ENCODE measurements around the gene TRAPPC5.

The TRAPPC5 gene

DNA sequence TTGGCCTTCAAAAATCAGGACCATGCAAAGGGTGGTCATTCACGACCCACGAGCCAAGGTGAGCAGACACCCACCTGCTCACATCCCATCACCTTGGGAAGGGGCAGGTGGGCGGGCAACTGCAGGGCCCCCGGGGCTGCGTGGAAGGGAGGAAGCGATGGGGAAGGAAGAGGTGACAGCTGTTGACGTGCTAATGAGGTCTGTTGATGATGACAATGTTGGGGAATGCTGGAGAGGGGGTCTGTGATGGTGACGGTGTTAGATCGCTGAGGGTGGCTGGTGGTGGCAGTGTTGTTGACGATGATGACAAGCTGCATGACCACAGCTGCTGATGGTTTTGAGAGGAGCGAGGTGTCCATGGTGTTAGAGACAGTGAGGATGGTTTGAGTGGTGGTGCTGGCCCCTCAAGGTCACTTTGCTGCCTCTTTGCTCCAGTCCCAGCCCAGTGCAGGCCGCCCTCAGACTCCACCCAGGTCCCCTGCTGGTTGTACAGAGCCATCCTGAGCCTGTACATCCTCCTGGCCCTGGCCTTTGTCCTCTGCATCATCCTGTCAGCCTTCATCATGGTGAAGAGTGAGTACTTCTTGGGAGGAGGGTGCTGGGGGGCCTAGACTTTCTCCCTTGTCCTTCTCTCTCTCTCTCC lies 2.8 kb upstream of the TRAPPC5 start:
- no peak for DNase-seq

DNA sequence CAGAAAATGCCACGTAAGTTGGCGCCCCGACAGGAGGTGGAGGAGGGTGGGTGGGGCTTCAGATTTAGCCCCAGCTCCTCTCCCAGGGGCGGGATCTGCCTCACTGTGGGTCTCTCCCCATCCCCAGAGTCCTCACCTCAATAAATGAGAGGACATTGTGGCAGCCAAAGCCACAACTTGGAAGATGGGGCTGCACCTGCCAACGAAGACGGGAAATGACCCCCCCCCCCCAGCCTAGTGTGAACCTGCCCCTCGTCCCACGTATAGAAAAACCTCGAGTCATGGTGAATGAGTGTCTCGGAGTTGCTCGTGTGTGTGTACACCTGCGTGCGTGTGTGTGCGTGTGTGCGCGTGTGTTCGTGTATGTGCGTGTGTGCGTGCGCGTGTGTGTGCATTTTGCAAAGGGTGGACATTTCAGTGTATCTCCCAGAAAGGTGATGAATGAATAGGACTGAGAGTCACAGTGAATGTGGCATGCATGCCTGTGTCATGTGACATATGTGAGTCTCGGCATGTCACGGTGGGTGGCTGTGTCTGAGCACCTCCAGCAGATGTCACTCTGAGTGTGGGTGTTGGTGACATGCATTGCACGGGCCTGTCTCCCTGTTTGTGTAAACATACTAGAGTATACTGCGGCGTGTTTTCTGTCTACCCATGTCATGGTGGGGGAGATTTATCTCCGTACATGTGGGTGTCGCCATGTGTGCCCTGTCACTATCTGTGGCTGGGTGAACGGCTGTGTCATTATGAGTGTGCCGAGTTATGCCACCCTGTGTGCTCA lies 1.5 kb upstream of the TRAPPC5 start:
- peak; percentile 46 for DNase-seq

DNA sequence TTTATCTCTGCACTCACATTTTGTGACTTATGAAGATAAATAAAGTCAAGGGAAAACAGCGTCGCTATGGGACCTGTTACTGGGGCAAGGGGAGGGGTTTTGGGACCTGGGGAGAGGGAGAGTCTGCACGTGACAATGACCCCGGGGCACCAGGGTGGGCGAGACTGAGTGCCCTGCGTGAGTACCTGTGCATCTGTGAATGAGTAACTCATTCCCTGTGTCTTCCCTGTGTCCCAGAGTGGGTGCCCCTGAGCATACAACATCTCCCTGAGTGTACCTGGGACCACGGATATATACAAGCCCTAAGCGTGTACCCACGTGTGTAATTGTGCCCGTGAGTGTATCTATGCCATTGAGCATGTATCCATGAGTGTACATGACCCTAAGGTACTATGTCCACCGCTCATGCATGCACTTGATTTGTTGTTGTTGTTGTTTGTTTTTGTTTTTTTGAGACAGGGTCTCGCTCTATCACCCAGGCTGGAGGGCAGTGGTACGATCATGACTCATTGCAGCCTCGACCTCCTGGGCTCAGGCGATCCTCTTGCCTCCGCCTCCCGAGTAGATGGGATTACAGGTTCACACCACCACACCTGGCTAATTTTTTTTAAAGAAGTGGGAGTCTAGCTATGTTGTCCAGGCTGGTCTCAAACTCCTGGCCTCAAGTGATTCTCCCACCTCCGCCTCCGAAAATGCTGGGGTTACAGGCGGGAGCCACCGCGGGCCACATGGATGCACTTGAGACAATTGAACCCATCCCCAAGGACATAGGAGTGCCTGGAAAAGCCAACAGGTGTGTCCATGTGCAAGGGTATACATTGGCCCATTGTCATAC lies 645 bp upstream of the TRAPPC5 start:
- DNase-seq = no peak

DNA sequence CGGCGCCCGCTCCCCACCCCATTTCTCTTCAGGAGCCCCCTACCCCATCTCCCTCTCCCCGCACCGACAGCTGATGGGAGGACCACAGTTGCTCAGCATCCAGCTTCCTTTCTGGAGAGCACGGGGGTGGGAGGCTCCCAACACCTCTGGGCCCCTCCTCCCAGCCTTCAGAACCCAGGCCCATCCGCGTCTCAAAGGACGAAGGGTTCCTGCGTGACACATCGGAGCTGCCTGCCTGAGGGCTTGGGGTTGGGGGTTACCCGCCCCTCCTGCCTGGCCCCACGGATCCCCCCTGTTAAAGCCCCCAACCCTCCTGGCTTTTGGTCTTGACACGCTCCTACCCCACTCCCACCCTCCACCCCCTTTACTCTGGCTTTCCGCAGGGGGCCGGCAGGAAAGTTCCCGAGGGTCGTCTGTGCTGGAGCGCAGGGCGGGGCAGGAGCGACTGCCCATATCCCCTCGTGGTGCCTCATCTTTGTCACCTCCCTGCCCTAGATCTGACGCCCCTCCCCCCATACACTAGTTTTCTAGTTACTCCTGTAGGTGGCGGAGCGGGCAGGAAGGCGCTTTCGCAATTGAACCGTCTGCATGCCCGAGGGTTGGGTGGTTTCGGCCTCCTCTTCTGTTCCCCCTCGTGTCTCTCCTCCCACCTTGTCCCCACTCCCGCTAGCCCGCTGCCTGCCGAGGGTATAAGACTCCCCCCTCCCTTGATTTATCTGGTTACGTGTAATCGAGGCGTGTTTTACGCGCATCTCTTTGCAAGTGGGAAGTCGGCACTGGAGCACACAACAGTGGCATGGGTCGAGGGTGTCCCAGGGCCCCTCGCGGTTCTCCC lies 924 bp downstream of the TRAPPC5 start:
- DNase-seq = no peak

DNA sequence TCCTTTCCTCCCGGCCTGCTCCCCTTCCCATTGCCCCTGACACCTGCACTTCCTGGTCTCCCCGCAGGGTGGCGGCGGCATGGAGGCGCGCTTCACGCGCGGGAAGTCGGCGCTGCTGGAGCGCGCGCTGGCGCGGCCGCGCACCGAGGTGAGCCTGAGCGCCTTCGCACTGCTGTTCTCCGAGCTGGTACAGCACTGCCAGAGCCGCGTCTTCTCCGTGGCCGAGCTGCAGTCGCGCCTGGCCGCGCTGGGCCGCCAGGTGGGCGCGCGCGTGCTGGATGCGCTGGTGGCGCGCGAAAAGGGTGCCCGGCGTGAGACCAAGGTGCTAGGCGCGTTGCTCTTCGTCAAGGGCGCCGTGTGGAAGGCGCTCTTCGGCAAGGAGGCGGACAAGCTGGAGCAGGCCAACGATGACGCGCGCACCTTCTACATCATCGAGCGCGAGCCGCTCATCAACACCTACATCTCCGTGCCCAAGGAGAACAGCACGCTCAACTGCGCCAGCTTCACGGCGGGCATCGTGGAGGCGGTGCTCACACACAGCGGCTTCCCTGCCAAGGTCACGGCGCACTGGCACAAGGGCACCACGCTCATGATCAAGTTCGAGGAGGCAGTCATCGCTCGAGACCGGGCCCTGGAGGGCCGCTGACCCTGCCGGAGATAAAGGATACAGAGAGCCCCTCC lies 1.7 kb downstream of the TRAPPC5 start:
- DNase-seq = no peak

DNA sequence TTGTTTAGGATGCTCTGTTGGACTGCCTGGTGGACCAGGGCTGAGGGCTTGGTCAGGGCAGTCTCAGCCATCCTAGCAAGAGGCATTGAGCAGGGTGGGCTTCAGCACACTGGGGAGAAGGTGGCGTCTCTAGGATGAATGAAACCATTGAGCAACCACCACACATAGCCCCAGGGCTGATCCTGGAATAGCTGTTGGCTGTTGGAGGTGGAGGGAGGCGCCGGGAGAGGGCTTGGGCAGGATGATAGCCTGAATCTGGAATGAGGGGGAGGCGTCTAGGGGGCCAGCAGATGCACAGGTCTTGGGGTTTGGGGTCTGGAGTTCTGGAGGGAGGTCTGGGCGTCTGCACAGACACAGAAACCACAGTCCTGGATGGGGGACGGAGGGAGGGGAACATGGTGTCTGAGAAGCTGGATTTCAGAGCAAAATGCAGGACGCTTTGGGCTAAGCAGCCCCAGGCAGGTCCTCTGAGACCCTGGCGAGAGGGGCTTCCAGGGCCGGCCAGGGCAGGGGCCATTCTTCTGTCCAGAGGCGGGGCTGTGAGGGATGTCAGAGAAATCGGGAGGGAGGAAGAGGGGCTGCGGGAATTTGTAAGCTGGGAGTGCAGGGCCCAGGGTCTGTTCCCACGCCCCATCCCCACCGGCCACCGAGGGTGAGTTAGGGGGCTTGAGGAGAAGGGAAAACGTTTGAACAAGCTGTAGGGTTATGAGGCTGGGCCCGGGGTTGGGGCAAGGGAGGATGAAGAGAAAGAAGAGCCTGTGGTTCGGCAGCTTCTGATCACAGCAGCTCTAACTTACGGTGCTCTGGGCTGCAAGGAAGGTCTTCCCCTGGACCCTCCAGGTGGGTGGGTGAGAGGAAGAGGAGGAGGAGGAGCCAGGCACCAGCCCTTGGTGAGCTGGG lies 5.2 kb downstream of the TRAPPC5 start:
- no peak for DNase-seq

DNA sequence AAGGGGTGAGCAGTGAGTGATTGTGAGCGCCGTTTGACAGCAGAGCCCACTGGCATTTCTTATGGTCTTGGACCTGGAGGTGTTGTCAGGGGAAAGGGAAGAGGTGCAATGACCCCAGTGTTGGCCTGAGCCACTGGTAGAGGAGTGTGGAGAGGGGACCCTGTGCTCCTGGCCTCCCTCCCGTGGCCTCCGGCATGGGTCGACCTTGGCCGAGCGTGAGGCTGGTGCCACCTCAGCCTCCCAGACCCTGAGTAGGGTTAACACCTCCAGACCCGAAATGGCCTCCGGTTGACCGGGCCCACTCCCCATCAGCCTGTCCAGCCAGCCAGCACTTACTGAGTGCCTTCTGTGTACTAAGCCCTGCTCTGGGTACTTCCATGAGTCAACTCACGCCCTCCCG lies 6.5 kb downstream of the TRAPPC5 start:
- DNase-seq = no peak

DNA sequence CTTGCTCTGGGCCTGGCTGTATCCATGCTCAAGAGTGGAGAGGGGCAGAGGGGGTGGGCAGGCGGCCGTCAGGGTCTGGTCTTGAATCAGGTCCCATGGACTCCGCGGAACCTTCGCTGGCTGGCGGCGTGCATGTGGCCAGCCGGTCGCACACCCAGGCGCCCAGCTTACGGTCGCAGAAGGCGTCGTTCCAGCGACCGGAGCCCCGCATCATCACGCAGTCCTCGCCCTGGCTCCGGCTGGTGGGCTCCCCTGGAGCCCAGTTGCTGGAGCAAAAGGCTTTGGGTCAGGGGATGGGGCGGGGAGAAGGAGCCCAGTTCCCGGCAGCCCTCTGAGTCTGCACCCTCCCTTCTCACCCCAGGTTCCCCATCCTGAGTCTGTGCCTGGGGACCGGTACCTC lies 8.5 kb downstream of the TRAPPC5 start:
- DNase-seq = no peak

DNA sequence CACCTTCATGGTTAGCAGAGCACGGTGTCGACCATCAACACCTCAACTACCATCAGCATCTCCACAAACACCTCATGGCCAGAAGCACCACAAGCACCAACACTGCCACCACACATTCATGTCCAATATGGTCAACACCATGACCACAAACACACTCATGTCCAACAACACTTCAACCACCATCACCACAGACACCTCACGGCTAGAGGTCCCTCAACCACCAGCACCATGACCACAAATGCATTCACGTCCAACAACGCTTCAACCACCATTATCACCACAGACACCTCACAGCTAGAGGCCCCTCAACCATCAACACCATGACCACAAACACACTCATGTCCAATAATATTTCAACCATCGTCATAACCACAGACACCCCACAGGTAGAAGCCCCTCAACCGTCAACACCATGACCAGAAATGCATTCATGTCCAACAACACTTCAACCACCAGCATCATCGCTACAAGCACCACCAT lies 10.2 kb downstream of the TRAPPC5 start:
- no peak for DNase-seq

DNA sequence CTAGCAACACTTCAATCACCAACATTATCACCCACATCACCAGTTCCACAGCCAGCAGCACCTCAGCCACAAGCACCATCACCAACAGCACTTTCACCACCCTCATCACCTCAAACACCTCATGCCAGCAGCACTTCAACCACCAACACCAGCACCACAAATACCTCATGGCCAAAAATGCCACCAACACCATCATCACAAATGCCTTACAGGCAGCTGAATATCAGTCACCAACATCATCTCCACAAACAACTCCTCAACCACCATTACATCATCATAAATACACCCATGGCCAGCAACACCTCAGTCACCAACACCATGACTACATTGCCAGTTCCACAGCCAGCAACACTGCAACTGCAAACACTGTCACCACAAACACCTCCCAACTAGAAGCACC lies 10.9 kb downstream of the TRAPPC5 start:
- no peak for DNase-seq

DNA sequence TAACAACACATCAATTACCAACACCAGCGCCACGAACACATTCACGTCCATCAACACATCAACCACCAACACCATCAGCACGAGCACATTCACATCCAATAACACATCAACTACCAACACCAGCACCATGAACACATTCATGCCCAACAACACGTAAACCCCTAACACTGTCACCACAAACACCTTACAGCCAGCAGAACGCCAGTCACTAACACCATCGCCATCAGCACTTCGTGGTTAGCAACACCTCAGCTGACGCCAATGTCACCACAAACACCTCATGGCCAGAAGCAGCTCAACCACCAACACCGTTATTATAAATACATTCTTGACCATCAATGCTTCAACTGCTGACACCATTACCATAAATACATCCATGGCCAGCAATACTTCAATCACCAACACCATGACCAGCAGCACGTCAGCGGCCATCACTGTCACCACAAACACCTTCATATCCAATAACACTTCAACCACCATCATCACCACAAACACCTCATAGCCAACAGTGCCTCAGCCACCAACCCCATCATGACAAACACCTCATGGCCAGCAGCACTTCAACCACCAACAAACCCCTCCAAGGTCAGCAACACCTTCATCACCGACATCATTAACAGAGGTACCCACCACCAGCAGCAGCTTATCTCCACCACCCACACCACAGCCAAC lies 11.9 kb downstream of the TRAPPC5 start:
- DNase-seq = no peak

DNA sequence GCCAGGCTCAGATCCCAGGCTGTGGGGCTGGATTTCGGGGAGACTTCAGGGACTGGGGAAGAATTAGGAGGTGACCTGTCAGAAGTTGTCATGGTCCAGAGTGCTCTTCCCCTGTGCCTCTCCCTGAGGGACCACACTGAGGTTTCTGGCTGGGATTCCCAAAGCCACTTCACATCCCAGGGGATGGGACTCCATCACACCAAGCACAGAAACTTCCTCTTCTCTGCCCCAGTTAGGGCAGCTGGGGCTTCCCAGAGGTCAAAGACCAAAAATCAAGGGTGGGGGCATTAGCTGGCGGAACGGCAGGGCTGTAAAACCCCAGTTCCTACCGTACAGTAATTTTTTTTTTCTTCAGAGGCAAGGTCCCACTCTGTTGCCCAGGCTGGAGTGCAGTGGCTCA lies 13.9 kb downstream of the TRAPPC5 start:
- no peak for DNase-seq

DNA sequence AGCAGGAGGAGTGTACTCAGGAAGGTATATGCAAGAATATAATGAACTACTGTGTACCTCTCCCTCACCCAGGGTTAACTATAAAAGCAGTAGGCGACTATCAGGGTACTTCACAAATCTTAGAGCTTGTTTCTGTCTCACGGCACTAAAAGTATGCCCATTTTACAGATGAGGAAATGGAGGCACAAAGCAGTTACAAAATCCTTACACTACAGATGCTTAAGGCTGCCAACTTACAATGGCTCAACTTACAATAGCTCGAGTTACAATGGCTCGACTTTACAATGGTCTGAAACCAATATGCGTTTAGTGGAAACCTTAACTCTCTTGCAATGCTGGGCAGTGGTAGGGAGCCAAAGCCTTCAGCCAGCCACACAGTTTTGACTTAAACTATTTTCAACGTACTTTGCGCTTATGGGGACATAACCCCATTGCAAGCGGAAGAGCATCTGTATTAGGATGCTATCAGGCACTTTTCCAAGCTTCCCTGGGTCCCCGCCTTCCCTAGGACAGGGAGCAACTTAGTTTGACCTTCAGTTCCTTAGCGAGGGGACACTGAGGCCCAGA lies 17.2 kb downstream of the TRAPPC5 start:
- no peak for DNase-seq

DNA sequence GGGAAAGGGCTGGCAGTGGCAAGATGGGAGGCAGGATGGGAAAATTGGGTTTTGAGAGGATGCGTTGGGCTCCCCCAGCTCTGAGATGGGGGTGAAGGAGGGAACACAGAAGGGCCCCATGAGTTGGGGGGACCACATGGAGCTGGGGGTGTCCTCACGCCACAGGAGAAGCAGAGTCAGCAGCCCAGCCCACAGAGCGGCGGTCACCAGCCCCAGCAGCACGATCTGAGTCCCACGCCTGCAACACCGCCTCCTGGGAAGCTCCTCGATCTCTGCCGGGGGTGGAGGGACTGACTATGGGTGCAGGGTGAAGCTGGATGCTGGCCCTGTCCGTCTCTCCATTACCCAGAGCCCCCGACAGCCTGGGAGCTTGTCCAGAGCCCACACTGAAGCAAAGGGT lies 17.9 kb downstream of the TRAPPC5 start:
- no peak for DNase-seq

DNA sequence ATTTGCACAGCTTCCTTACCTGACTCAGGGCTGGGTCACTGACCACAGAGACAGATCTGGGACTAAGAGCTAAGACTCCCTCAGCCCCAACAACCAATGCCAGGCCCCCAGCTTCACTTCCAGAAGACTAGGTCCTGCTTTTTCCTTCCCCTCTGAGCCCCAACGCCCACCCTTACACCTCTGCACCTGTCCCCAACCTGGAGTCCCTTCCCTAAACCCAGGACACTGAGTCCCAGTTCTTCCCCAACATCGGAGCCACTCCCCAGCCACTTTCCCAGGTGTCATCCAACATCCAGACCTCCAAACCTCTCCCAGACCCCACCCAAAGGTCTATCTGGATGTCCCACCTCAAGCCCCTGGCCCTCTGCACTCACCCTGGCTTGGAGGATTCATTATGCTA lies 18.4 kb downstream of the TRAPPC5 start:
- DNase-seq = no peak

DNA sequence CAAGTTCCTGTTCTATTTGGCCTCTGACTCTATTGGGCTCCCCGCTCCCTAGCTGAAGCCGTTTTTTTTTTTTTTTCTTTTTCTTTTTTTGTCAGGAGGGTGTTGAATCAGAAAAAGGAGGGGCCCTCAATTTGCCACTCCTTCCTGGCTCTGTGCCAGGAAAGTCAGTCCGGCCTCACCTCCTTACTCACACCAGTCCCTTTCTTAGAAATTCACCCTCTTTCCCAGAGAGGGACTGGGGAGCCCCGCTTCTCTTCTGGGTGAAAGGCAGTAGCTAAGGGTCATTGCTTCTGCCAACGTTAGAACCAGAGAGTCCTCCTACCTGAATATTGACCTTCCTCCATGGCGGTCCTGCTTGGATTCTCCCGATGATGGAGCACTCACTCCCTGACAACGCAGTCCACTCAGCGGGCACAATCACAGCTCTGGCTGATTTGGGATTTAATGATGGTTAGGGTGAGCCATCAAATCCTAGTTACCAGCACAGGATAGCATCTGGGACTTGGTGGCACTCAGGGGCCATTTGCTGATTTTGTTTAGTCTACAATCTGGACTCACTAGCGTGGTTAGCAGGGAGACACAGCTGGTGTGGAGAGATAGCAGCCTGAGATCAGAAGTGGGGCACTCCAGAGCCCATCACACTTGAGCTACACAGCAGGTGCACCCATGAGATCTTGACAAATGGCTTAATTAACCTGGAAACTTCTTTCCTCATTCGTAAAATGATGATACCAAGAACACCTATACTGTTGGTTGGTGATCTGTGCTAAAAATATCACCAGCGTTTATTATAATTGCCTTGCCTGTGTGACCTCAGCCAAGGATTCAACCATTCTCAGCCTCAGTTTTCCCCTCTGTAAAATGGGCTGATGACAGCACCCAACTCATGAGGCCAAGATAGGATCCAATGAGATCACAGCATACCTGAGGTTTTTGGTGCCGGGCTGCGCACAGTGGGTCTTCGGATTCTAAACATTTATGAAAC lies 19.1 kb downstream of the TRAPPC5 start:
- DNase-seq = no peak

DNA sequence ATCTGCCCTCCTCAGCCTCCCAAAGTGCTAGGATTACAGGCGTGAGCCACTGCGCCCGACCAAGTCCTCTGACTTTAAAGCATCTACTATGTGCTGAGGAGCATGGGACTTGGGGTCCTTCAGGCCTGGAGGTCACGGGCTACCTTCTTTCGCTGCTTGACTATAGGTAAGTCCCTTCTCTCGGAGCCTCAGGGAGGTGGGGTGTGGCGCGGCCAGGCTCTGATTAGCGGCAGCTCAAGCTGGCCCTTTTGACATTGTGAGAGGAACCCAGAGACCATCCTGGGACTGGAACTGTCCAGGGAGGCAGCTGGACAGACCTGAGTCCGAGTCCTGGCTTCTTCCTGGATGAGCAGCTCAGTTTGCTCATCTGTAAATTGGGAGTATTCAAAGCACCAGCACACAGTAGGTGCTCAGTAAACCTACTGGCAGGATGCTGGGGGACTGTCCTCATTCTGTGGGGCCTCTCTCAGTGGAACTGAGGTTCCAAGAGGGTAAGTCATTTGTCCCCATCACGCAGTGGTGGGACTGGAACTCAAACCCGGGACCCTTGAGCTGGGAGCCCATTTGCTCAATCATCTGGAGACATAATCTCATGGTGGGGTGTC lies 20.5 kb downstream of the TRAPPC5 start:
- DNase-seq = no peak

Measured in DMS153 (cell line).